HepG2 (cell line): ENCODE measurements around the gene RPS6KB2. TPM values are rescaled to one million over a fixed set of nuclear protein-coding genes. Genes with fewer than 3 reads are reported as not detected.

Experiments
- AFF4 ChIP-seq: sonication (generic); formaldehyde crosslinking; IDR thresholded peaks from 2 replicates; pipeline ENCODE4 v1.4.0; 2020; ENCODE audit warnings: missing genetic modification reagents
- ATRX ChIP-seq: sonication (generic); formaldehyde crosslinking; IDR thresholded peaks from 2 replicates; pipeline ENCODE4 v1.4.0; 2020; ENCODE audit warnings: missing genetic modification reagents, borderline replicate concordance
- CHD2 ChIP-seq: IDR thresholded peaks from 2 replicates; pipeline ENCODE4 v1.6.1; 2011; ENCODE audit warnings: low read depth, low read length, improper control_type of control experiment
- ELF4 ChIP-seq: sonication (generic); formaldehyde crosslinking; IDR thresholded peaks from 2 replicates; pipeline ENCODE4 v1.5.0; 2020; ENCODE audit warnings: missing genetic modification reagents, mild to moderate bottlenecking, moderate library complexity, borderline replicate concordance
- EP300 ChIP-seq, 3 experiments: sonication (generic) in 1 of 3; formaldehyde crosslinking in 1 of 3; IDR thresholded peaks; 2 replicates each; pipeline versions ENCODE4 v1.5.1 to v1.6.1; 2011 to 2020; ENCODE audit warnings: low read depth in 2 of 3, low read length in 2 of 3, borderline replicate concordance in 1 of 3, improper control_type of control experiment in 1 of 3, mild to moderate bottlenecking in 1 of 3, missing genetic modification reagents in 1 of 3, moderate library complexity in 1 of 3
- PHB2 ChIP-seq: fragments of 450-650 bp; IDR thresholded peaks from 2 replicates; pipeline ENCODE4 v1.6.1; 2018; ENCODE audit not compliant: partially characterized antibody
- RXRB ChIP-seq: IDR thresholded peaks from 2 replicates; pipeline ENCODE4 v1.6.1; 2016; ENCODE audit warnings: borderline replicate concordance, missing genetic modification reagents, missing compliant biosample characterization
- SNAPC4 ChIP-seq: sonication (generic); formaldehyde crosslinking; IDR thresholded peaks from 2 replicates; pipeline ENCODE4 v1.4.0; 2020; ENCODE audit warnings: mild to moderate bottlenecking, missing genetic modification reagents
- ZFP91 ChIP-seq: sonication (generic); formaldehyde crosslinking; IDR thresholded peaks from 2 replicates; pipeline ENCODE4 v1.9.0; 2022; ENCODE audit warnings: missing genetic modification reagents, mild to moderate bottlenecking, borderline replicate concordance
- ZNF180 ChIP-seq: sonication (generic); formaldehyde crosslinking; IDR thresholded peaks from 2 replicates; pipeline ENCODE4 v1.4.0; 2020; ENCODE audit warnings: low read depth, missing genetic modification reagents, borderline replicate concordance
- ZNF224 ChIP-seq: sonication (generic); formaldehyde crosslinking; IDR thresholded peaks from 2 replicates; pipeline ENCODE4 v1.5.0; 2020; ENCODE audit warnings: mild to moderate bottlenecking, missing genetic modification reagents
- ZNF326 ChIP-seq: sonication (generic); formaldehyde crosslinking; IDR thresholded peaks from 2 replicates; pipeline ENCODE4 v1.4.0; 2020; ENCODE audit warnings: missing genetic modification reagents, borderline replicate concordance
- ZNF329 ChIP-seq: sonication (generic); formaldehyde crosslinking; IDR thresholded peaks from 2 replicates; pipeline ENCODE4 v1.9.0; 2021; ENCODE audit warnings: low read depth, mild to moderate bottlenecking, missing genetic modification reagents
- ZNF333 ChIP-seq: sonication (generic); formaldehyde crosslinking; IDR thresholded peaks from 2 replicates; pipeline ENCODE4 v1.4.0; 2020; ENCODE audit warnings: mild to moderate bottlenecking, missing genetic modification reagents, borderline replicate concordance
- ZNF556 ChIP-seq: sonication (generic); formaldehyde crosslinking; IDR thresholded peaks from 2 replicates; pipeline ENCODE4 v1.4.0; 2020; ENCODE audit warnings: mild to moderate bottlenecking, missing genetic modification reagents, borderline replicate concordance
- ZNF75D ChIP-seq: sonication (generic); formaldehyde crosslinking; IDR thresholded peaks from 2 replicates; pipeline ENCODE4 v1.8.1; 2023; ENCODE audit warnings: missing genetic modification reagents, mild to moderate bottlenecking, borderline replicate concordance
- polyA plus RNA-seq, 8 experiments: library from polyadenylated mRNA; depleted of rRNA in 3 of 8; stranded (reverse) in 7 of 8; unstranded in 1 of 8; fragments of >200 nt; fragmentation: Illumina TruSeq in 4 of 8; extraction: Trizol in 4 of 8; gene quantifications; 2 replicates each; pipeline versions ENCODE4 v1.2.1 to v1.2.3, GENCODE V29; 2011 to 2016; ENCODE audit warnings: low read depth in 4 of 8, missing spikeins in 1 of 8, mixed read lengths in 1 of 8; ENCODE audit not compliant: insufficient read depth in 1 of 8
- total RNA-seq, 5 experiments: library from RNA; depleted of rRNA; stranded (reverse); fragments of >200 nt; fragmentation: Illumina TruSeq; extraction: Trizol; gene quantifications; 2 replicates each; pipeline ENCODE4 v1.2.3, GENCODE V29; 2016; ENCODE audit warnings: low read depth in 1 of 5

RPS6KB2 gene
- total and polyA plus RNA-seq, 2 of the 13 experiments (the other 11 are each of a cell fraction or from before 2014, with no cell fraction given): 52.9 to 54.8 TPM

GRCh38 chr11:67428052-67429001 lies at the start of gene RPS6KB2 (continued):
- TF ChIP-seq EP300 (IDR thresholded peaks at IDR 0.05; ENCODE audit: low read depth in 2 of 2, low read length in 2 of 2) (peak in 1 of 2 experiments; percentile 32; a peak in 1 of 4 replicates), EP300 (CRISPR knock-in tag; IDR thresholded peaks at IDR 0.05; ENCODE audit: borderline replicate concordance) (no peak), ZNF329 (CRISPR knock-in tag) (peak; percentile 5; the same call in 1 of the 2 replicates), ELF4 (CRISPR knock-in tag) (0 out of 2 replicates have a peak, but pooled peaks have one; percentile 35), ZNF180 (no peak), ZNF556 (peak; percentile 65; the same call in 1 of the 2 replicates), ZFP91 (CRISPR knock-in tag) (peak; percentile 68; the same call in 1 of the 2 replicates), PHB2 (no peak), CHD2 (no peak), ZNF224 (CRISPR knock-in tag) (peak; percentile 69; the same call in 1 of the 2 replicates), SNAPC4 (CRISPR knock-in tag) (no peak), ZNF75D (no peak), ZNF326 (no peak), ZNF333 (CRISPR knock-in tag) (no peak), RXRB (CRISPR knock-in tag) (peak; percentile 52; the same call in 1 of the 2 replicates), ATRX (CRISPR knock-in tag) (no peak), AFF4 (CRISPR knock-in tag) (no peak)
